IMR-90 (cell line): ENCODE data around the gene ANTXR2.

ENCODE experiments used
- CEBPB ChIP-seq: IDR thresholded peaks from 2 replicates; pipeline ENCODE4 v1.6.1; 2012; ENCODE audit warnings: low read depth, low read length, improper control_type of control experiment
- POLR2A ChIP-seq: IDR thresholded peaks from 2 replicates; pipeline ENCODE4 v1.6.1; 2012; ENCODE audit warnings: mild to moderate bottlenecking, low read depth, low read length
- SMC3 ChIP-seq: fragments of 150-350 bp; IDR thresholded peaks from 2 replicates; pipeline ENCODE4 v1.6.1; 2016; ENCODE audit warnings: low read depth, mild to moderate bottlenecking, antibody characterized with exemption, low read length, moderate library complexity
- TF ChIP-seq, protein P1 (sequence below): conservative IDR thresholded peaks from 2 replicates; pipeline ENCODE4 v1.5.1; 2012; ENCODE audit warnings: mild to moderate bottlenecking, low read depth, low read length, improper control_type of control experiment

DNA sequence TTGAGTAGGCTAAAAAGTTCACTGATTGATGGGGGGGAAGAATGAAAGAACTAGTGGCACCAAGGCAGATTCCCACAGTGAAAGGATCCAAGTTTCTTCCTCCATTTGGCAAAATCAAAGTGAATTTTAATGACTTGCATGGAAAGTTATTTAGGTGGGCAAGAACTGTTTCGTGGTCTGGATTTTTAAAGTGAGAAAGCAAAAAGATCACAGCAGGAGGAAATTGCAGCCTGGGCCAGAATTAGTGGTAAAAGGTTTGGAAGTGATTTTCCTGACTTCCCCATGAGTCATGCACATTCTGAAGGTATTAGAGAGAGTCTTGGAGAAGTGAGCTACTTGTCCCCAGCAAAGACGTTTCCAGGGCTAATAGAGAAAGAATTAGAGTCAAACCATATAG is 207.8 kb downstream of the ANTXR2 start:
- TF ChIP-seq POLR2A (no peak), CEBPB (no peak), SMC3 (no peak)
- TF ChIP-seq, protein P1, sequence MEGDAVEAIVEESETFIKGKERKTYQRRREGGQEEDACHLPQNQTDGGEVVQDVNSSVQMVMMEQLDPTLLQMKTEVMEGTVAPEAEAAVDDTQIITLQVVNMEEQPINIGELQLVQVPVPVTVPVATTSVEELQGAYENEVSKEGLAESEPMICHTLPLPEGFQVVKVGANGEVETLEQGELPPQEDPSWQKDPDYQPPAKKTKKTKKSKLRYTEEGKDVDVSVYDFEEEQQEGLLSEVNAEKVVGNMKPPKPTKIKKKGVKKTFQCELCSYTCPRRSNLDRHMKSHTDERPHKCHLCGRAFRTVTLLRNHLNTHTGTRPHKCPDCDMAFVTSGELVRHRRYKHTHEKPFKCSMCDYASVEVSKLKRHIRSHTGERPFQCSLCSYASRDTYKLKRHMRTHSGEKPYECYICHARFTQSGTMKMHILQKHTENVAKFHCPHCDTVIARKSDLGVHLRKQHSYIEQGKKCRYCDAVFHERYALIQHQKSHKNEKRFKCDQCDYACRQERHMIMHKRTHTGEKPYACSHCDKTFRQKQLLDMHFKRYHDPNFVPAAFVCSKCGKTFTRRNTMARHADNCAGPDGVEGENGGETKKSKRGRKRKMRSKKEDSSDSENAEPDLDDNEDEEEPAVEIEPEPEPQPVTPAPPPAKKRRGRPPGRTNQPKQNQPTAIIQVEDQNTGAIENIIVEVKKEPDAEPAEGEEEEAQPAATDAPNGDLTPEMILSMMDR, result no peak
